Prostate gland (tissue), 2 donors: ENCODE data around the gene TMEM140.

ENCODE experiments used
- CTCF ChIP-seq, 4 experiments: fragments of 200-600 bp in 2 of 4; fragments of 450-650 bp in 2 of 4; sonication (generic) in 2 of 4; IDR thresholded peaks; 1 replicate in 3 of 4; 2 replicates in 1 of 4; pipeline ENCODE4 v1.5.1; 2016 to 2019; ENCODE audit warnings: antibody characterized with exemption in 4 of 4, mild to moderate bottlenecking in 2 of 4, moderate library complexity in 2 of 4
- POLR2A ChIP-seq: fragments of 450-650 bp; IDR thresholded peaks from one replicate; pipeline ENCODE4 v1.6.1; 2016; ENCODE audit warnings: antibody characterized with exemption, mild to moderate bottlenecking
- POLR2AphosphoS5 ChIP-seq: sonication (generic); formaldehyde crosslinking; IDR thresholded peaks from one replicate; pipeline ENCODE4 v1.6.1; 2017; ENCODE audit warnings: antibody characterized with exemption

GRCh38 chr7:135206941-135207391, 59.1 kb downstream of the TMEM140 start:
- TF ChIP-seq POLR2AphosphoS5 (no peak), CTCF (IDR thresholded peaks at IDR 0.05) (no peak), POLR2A (no peak)
